HL-60 (cell line): ENCODE results near the gene IQGAP3.
A peak's percentile ranks its signal among the peaks of the same experiment; 100 is the strongest.

Experiments
- DNase-seq, 2 experiments: peaks; one replicate each; pipeline ENCODE4 v3.0.0-alpha.2; 2010 to 2020; ENCODE audit warnings: low read depth in 1 of 2, low spot score in 1 of 2
- H3K27ac ChIP-seq: fragments of 250-450 bp; sonication (Bioruptor Pico); replicated peaks from 2 replicates; pipeline ENCODE4 v1.5.1; 2020; ENCODE audit warnings: mild to moderate bottlenecking, moderate library complexity
- H3K27me3 ChIP-seq: fragments of 250-450 bp; sonication (Bioruptor Pico); 2 replicates; pipeline ENCODE4 v1.5.1; 2021; ENCODE audit warnings: mild to moderate bottlenecking, moderate library complexity; ENCODE audit not compliant: insufficient read depth, poor library complexity, severe bottlenecking
- H3K4me3 ChIP-seq: replicated peaks from 2 replicates; pipeline ENCODE4 v1.5.1; 2011; ENCODE audit warnings: mild to moderate bottlenecking, control low read depth, low read length; ENCODE audit not compliant: insufficient read depth
- CTCF ChIP-seq: IDR thresholded peaks from one replicate; pipeline ENCODE4 v1.5.1; 2011; ENCODE audit warnings: low read length, control low read depth, inconsistent platforms; ENCODE audit not compliant: insufficient read depth
- GABPA ChIP-seq: IDR thresholded peaks from 2 replicates; pipeline ENCODE4 v1.6.1; 2012; ENCODE audit warnings: low read depth
- POLR2AphosphoS5 ChIP-seq: IDR thresholded peaks from 2 replicates; pipeline ENCODE4 v1.6.1; 2012; ENCODE audit warnings: low read depth
- REST ChIP-seq: IDR thresholded peaks from 2 replicates; pipeline ENCODE4 v1.6.1; 2012; ENCODE audit warnings: low read depth; ENCODE audit not compliant: insufficient replicate concordance
- SPI1 ChIP-seq: IDR thresholded peaks from 2 replicates; pipeline ENCODE4 v1.6.1; 2012; ENCODE audit warnings: low read depth, mild to moderate bottlenecking, borderline replicate concordance

The IQGAP3 gene

GRCh38 chr1:156551066-156551643 is 21.2 kb downstream of the IQGAP3 start:
- H3K27ac ChIP-seq = peak overlapping the region; percentile 38
- no peak for TF ChIP-seq REST
- TF ChIP-seq GABPA = no peak
- no peak for TF ChIP-seq SPI1
- TF ChIP-seq POLR2AphosphoS5 = no peak
- TF ChIP-seq CTCF = no peak
- no peaks in the 10 kb centered on the region for H3K27me3 ChIP-seq
- H3K4me3 ChIP-seq = no peak overlapping the region
- peak; percentile 36 to 46 for DNase-seq

GRCh38 chr1:156550346-156550745 is 22.0 kb downstream of the IQGAP3 start:
- TF ChIP-seq POLR2AphosphoS5 (no peak), GABPA (no peak), SPI1 (no peak), REST (no peak), CTCF (no peak)
- no peak for DNase-seq
- Histone ChIP-seq H3K4me3 (no peak overlapping the region), H3K27me3 (no peaks in the 10 kb centered on the region), H3K27ac (no peak overlapping the region)

GRCh38 chr1:156549831-156550230 is 22.5 kb downstream of the IQGAP3 start:
- DNase-seq = no peak
- no peak for TF ChIP-seq CTCF
- no peak for TF ChIP-seq POLR2AphosphoS5
- no peak for TF ChIP-seq GABPA
- TF ChIP-seq SPI1 = no peak
- no peak for TF ChIP-seq REST
- no peak overlapping the region for H3K4me3 ChIP-seq
- H3K27me3 ChIP-seq = no peaks in the 10 kb centered on the region
- no peak overlapping the region for H3K27ac ChIP-seq
